Glutamatergic neuron (in vitro differentiated cells): Measurements from ENCODE around the gene ALG2. TPM values are rescaled to one million over a fixed set of nuclear protein-coding genes. Genes with fewer than 3 reads are reported as not detected.

Experiments
- DNase-seq: peaks from one replicate; pipeline ENCODE4 v3.0.0; 2022
- H3K27ac Mint-ChIP-seq: one replicate; pipeline ENCODE4 v1.8.0; 2020; ENCODE audit warnings: mild to moderate bottlenecking, mixed read lengths, inconsistent platforms; ENCODE audit not compliant: unreplicated experiment
- H3K27me3 Mint-ChIP-seq: one replicate; pipeline ENCODE4 v1.8.0; 2020; ENCODE audit warnings: mild to moderate bottlenecking, moderate library complexity, mixed read lengths, inconsistent platforms; ENCODE audit not compliant: unreplicated experiment
- H3K36me3 Mint-ChIP-seq: one replicate; pipeline ENCODE4 v1.8.0; 2020; ENCODE audit warnings: mild to moderate bottlenecking, mixed read lengths, inconsistent platforms; ENCODE audit not compliant: unreplicated experiment
- H3K4me1 Mint-ChIP-seq: one replicate; pipeline ENCODE4 v1.8.0; 2020; ENCODE audit warnings: mild to moderate bottlenecking, low read depth, mixed read lengths, inconsistent platforms; ENCODE audit not compliant: unreplicated experiment
- H3K4me3 Mint-ChIP-seq: one replicate; pipeline ENCODE4 v1.8.0; 2020; ENCODE audit warnings: mild to moderate bottlenecking, mixed read lengths, inconsistent platforms; ENCODE audit not compliant: unreplicated experiment
- H3K9me3 Mint-ChIP-seq: one replicate; pipeline ENCODE4 v1.8.0; 2020; ENCODE audit warnings: mild to moderate bottlenecking, moderate library complexity, mixed read lengths, inconsistent platforms; ENCODE audit not compliant: unreplicated experiment
- total RNA-seq: library from RNA; stranded (reverse); fragmentation: NEBNext Ultra II Directional; extraction: Animal tissue kit (Norgen Biotek cat#: 25700); gene quantifications from one replicate; pipeline ENCODE4 v1.2.1, GENCODE V29; 2021; ENCODE audit not compliant: unreplicated experiment
- TF ChIP-seq, protein P1 (sequence below): fragments of 200-600 bp; sonication (generic); IDR thresholded peaks from one replicate; pipeline ENCODE4 v1.5.0; 2021; ENCODE audit not compliant: partially characterized antibody, unreplicated experiment

ALG2 gene
- total RNA-seq, 1 donor from 2014 or later: 19.0 TPM

DNA sequence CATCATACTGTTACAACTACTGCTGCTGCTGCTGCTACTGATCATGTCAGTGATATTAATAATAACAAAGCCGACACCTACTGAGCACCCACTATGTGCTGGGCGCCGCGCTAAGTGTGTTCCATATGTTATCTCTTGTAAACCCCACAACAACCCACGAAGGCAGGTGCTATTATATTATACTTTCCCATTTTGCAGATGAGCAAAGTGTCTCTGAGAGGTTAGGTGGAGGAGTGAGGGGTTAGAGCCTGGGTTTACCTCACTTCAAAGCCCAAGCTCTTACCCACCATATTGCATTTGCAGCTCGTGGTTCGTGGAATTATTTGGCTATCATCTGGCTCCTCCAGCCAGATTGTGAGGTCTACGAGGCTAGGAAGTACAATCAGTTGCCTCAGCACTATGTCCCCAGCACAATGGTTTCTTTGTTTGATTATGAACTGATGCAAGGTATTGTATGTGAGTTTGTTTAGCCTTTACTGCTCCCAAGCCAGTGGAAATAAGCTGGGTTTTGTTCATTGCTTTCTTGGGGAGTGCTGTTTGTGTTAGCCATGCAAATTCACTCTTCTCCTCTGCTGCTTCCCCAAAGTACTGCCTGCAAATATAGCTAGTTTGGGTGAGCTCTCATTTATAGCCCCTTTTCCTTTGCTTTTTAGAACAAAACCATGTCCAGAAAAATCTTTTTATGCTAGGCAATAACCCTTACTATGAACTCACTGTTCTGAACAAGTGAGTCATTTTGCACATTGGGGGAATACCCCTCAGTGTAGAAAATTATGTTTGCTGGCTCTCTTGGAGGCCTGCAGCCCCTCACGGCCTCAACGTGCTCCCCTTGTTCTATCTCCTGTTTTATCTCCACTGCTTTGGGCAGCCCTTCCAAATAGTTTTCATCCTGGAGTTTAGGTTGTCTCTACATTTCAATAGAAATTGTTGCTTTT is 47.9 kb downstream of the ALG2 start:
- Mint-ChIP-seq H3K4me1 (peaks cover 63% of the 10 kb centered on the region), H3K4me3 (no peak overlapping the region), H3K27me3 (peaks cover 18% of the 10 kb centered on the region), H3K9me3 (peaks cover 22% of the 10 kb centered on the region), H3K36me3 (no peaks in the 10 kb centered on the region), H3K27ac (peak overlapping the region; percentile 31)
- DNase-seq: no peak
- TF ChIP-seq, protein P1, sequence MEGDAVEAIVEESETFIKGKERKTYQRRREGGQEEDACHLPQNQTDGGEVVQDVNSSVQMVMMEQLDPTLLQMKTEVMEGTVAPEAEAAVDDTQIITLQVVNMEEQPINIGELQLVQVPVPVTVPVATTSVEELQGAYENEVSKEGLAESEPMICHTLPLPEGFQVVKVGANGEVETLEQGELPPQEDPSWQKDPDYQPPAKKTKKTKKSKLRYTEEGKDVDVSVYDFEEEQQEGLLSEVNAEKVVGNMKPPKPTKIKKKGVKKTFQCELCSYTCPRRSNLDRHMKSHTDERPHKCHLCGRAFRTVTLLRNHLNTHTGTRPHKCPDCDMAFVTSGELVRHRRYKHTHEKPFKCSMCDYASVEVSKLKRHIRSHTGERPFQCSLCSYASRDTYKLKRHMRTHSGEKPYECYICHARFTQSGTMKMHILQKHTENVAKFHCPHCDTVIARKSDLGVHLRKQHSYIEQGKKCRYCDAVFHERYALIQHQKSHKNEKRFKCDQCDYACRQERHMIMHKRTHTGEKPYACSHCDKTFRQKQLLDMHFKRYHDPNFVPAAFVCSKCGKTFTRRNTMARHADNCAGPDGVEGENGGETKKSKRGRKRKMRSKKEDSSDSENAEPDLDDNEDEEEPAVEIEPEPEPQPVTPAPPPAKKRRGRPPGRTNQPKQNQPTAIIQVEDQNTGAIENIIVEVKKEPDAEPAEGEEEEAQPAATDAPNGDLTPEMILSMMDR: no peak

- DNase-seq: peak; percentile 81
- peak overlapping the region; percentile 84 for H3K27ac Mint-ChIP-seq
- H3K4me3 Mint-ChIP-seq: peak overlapping the region; percentile 72
- H3K36me3 Mint-ChIP-seq: no peaks in the 10 kb centered on the region
- H3K4me1 Mint-ChIP-seq: peaks cover 70% of the 10 kb centered on the region
- H3K9me3 Mint-ChIP-seq: peaks cover 21% of the 10 kb centered on the region
- TF ChIP-seq, protein P1: no peak
- peaks cover 20% of the 10 kb centered on the region for H3K27me3 Mint-ChIP-seq
These were observed 49.3 kb downstream of the ALG2 start for GRCh38 chr9:99172124-99173091.

- peaks cover 21% of the 10 kb centered on the region for H3K9me3 Mint-ChIP-seq
- DNase-seq: no peak
- peaks cover 20% of the 10 kb centered on the region for H3K27me3 Mint-ChIP-seq
- H3K4me1 Mint-ChIP-seq: peaks cover 65% of the 10 kb centered on the region
- peak overlapping the region; percentile 72 for H3K4me3 Mint-ChIP-seq
- TF ChIP-seq, protein P1: no peak
- H3K27ac Mint-ChIP-seq: peak overlapping the region; percentile 84
- no peaks in the 10 kb centered on the region for H3K36me3 Mint-ChIP-seq
These were observed 50.3 kb downstream of the ALG2 start for GRCh38 chr9:99171225-99172123.

DNA sequence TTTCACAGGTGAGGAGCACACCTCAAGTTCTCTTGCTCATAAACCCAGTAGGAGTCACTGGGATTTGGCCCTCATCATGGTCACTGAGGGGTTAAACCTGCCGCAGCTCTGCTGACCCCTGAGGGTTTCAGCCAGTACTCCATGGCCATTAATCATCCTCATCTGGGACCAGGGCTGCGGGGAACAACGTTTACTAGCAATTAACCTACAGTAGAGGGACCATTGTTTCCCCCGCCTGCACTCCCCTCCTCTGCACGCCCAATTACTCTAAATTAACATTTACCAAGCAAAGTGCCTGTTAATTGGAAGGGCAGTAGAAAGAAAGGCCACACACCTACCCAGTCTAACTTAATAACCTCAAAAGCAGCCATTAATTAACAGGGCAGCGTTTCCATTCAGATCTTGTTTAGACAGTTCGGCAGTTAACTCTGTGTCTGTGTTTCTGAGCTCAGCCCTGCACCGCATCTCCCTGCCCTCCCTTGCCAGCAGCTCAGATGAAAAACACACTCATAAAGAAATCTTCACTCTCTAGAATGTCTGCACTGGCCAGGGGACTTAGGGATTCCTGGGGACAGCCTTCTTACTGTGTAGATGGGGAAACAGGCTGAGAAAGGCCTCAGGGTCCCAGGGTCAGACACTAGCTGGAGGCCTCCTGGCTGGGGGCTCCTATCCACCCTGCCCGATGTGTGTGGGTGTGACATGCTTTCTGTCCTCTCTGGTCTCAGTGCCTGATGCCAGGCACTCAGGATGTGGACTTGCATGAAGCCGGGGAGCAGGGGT is 51.6 kb downstream of the ALG2 start:
- TF ChIP-seq, protein P1: peak; percentile 51
- peaks cover 20% of the 10 kb centered on the region for H3K27me3 Mint-ChIP-seq
- peaks cover 21% of the 10 kb centered on the region for H3K9me3 Mint-ChIP-seq
- H3K27ac Mint-ChIP-seq: peak overlapping the region; percentile 84
- H3K36me3 Mint-ChIP-seq: no peaks in the 10 kb centered on the region
- peak overlapping the region; percentile 72 for H3K4me3 Mint-ChIP-seq
- peak; percentile 73 for DNase-seq
- H3K4me1 Mint-ChIP-seq: peaks cover 60% of the 10 kb centered on the region
